ENCODE measurements around the gene SYPL1. TPM values are rescaled to one million over a fixed set of nuclear protein-coding genes. Genes with fewer than 3 reads are reported as not detected.

SYPL1 gene
- total and polyA plus RNA-seq, 2 donors (not counting 3 experiments of a cell fraction or from before 2014, with no cell fraction given), result 59.8 to 67.1 TPM

- no peak overlapping the region for H3K9ac ChIP-seq (replicated peaks; ENCODE audit: extremely low read depth, insufficient read depth, low read length)
- intact Hi-C loops (cut with micrococcal nuclease), result loop anchor here (10.0 kb wide), 1 partner anchor 641 kb away; no protein-coding TSS in a partner anchor
- no peaks in the 10 kb centered on the region for H3K36me3 ChIP-seq (ENCODE audit: control insufficient read depth in 2 of 2, extremely low read depth in 1 of 2, insufficient read depth in 2 of 2, low read length in 2 of 2)
- no peaks in the 10 kb centered on the region for H3K79me2 ChIP-seq (ENCODE audit: control insufficient read depth, insufficient read depth, low read length)
- H2AFZ ChIP-seq (ENCODE audit: low read depth, low read length), result no peak overlapping the region
- no peaks in the 10 kb centered on the region for H4K20me1 ChIP-seq (replicated peaks; ENCODE audit: control insufficient read depth, extremely low read depth, insufficient read depth, low read length)
- dilution Hi-C loops (cut with MboI; ENCODE audit: extremely low pct_ligation_motif_present, low sequenced_read_pairs), result no loop called here
- DNase-seq (ENCODE audit: low read depth, low spot score) (no peak), FAIRE-seq (no peak)
- H3K4me1 ChIP-seq (ENCODE audit: control insufficient read depth, extremely low read depth, insufficient read depth, low read length), result no peaks in the 10 kb centered on the region
- no peaks in the 10 kb centered on the region for H3K9me1 ChIP-seq (replicated peaks; ENCODE audit: control insufficient read depth, extremely low read depth, insufficient read depth, low read length)
- ChIA-PET CTCF (interaction anchor here (1.1 to 6.0 kb wide), 3 partner anchors 9 to 393 kb away, joined by 3 to 72 read pairs (median 4); no protein-coding TSS in a partner anchor), POLR2A (no interaction called here)
- peaks cover 12 to 13% of the 10 kb centered on the region in 2 experiments for H3K27me3 ChIP-seq (ENCODE audit: control insufficient read depth in 2 of 2, insufficient read depth in 2 of 2, low read length in 2 of 2)
- H3K4me2 ChIP-seq (ENCODE audit: insufficient read depth, low read length), result no peak overlapping the region
- H3K27ac ChIP-seq (ENCODE audit: insufficient read depth, low read depth, low read length), result no peak overlapping the region
- TF ChIP-seq EZH2 (IDR thresholded peaks at IDR 0.05; ENCODE audit: borderline replicate concordance, low read depth, low read length, severe bottlenecking), result no peak
- TF ChIP-seq JUN (IDR thresholded peaks at IDR 0.05; ENCODE audit: borderline replicate concordance, insufficient read depth, insufficient read length, low read depth), result no peak
- TF ChIP-seq FOS (IDR thresholded peaks at IDR 0.05; ENCODE audit: borderline replicate concordance, insufficient read depth, low read length), result no peak
- TF ChIP-seq MYC (IDR thresholded peaks at IDR 0.05; ENCODE audit: low read depth, low read length), result no peak
- no peak for TF ChIP-seq MAX (IDR thresholded peaks at IDR 0.05; ENCODE audit: insufficient read depth, insufficient read length)
- no peak for TF ChIP-seq POLR2AphosphoS5 (IDR thresholded peaks at IDR 0.05; ENCODE audit: insufficient read depth, low read depth, low read length)
- TF ChIP-seq POLR2A (IDR thresholded peaks at IDR 0.05; ENCODE audit: low read depth, low read length), result no peak
- TF ChIP-seq, protein P1, sequence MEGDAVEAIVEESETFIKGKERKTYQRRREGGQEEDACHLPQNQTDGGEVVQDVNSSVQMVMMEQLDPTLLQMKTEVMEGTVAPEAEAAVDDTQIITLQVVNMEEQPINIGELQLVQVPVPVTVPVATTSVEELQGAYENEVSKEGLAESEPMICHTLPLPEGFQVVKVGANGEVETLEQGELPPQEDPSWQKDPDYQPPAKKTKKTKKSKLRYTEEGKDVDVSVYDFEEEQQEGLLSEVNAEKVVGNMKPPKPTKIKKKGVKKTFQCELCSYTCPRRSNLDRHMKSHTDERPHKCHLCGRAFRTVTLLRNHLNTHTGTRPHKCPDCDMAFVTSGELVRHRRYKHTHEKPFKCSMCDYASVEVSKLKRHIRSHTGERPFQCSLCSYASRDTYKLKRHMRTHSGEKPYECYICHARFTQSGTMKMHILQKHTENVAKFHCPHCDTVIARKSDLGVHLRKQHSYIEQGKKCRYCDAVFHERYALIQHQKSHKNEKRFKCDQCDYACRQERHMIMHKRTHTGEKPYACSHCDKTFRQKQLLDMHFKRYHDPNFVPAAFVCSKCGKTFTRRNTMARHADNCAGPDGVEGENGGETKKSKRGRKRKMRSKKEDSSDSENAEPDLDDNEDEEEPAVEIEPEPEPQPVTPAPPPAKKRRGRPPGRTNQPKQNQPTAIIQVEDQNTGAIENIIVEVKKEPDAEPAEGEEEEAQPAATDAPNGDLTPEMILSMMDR (IDR thresholded peaks at IDR 0.05; ENCODE audit: extremely low read depth in 1 of 2, insufficient read depth in 1 of 2, low read depth in 1 of 2, low read length in 2 of 2), result no peak
- no peak for TF ChIP-seq GATA2 (IDR thresholded peaks at IDR 0.05; ENCODE audit: insufficient read depth, insufficient read length, low read depth, low read length)
- BruUV-seq (replicated peaks), result no TSS peak
- H3K4me3 ChIP-seq (replicated peaks in 1 of 3; ENCODE audit: insufficient read depth in 1 of 3, low read depth in 1 of 3, low read length in 3 of 3), result no peak overlapping the region
- no peaks in the 10 kb centered on the region for H3K9me3 ChIP-seq (replicated peaks; ENCODE audit: control insufficient read depth, insufficient read depth, low read length)
Measured at GRCh38 chr7:106045586-106045985, 66.5 kb downstream of the SYPL1 start.

Data from endothelial cell of umbilical vein (primary cell).